ENCODE measurements around the gene CLEC2D.

DNA sequence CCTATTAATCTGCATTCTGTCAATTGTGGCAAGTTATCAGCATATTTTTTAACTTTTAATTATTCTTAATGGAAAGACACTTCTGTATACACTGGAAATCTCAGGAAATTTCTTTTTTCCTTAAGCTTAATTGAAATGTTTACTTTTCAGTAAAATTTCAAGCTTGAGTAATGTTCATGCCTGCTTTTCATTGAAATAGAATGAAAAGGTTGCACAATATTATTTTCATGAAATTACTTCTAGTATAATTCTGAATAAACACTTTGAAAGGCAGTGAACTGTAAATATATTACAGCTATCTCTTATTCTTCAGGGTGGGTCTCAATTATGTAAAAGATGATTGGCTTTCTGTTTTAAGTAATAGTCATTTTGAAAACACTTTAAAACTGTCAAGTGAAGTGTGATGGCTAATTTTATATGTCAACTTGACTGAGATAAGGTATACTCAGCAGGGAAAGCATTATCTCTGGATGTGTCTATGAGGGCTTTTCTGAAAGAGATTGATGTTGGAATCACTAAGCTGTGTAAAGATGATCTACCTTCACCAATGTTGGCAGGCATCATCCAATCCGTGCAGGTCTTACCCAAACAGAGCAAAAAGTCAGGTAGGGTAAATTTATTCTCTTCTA lies 29.9 kb downstream of the CLEC2D start:
- TF ChIP-seq, protein P1, sequence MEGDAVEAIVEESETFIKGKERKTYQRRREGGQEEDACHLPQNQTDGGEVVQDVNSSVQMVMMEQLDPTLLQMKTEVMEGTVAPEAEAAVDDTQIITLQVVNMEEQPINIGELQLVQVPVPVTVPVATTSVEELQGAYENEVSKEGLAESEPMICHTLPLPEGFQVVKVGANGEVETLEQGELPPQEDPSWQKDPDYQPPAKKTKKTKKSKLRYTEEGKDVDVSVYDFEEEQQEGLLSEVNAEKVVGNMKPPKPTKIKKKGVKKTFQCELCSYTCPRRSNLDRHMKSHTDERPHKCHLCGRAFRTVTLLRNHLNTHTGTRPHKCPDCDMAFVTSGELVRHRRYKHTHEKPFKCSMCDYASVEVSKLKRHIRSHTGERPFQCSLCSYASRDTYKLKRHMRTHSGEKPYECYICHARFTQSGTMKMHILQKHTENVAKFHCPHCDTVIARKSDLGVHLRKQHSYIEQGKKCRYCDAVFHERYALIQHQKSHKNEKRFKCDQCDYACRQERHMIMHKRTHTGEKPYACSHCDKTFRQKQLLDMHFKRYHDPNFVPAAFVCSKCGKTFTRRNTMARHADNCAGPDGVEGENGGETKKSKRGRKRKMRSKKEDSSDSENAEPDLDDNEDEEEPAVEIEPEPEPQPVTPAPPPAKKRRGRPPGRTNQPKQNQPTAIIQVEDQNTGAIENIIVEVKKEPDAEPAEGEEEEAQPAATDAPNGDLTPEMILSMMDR (IDR thresholded peaks at IDR 0.05) = no peak
- no peak for TF ChIP-seq ZFX (IDR thresholded peaks at IDR 0.05; ENCODE audit: borderline replicate concordance)
